GM19351 (cell line): ENCODE data around the gene OR2W1.

ENCODE experiments used
- ATAC-seq: cut with Tn5 transposase; IDR thresholded peaks from one replicate; pipeline ENCODE4 v1.9.1; 2021; ENCODE audit warnings: mild to moderate bottlenecking, moderate library complexity; ENCODE audit not compliant: unreplicated experiment

Gene OR2W1

DNA sequence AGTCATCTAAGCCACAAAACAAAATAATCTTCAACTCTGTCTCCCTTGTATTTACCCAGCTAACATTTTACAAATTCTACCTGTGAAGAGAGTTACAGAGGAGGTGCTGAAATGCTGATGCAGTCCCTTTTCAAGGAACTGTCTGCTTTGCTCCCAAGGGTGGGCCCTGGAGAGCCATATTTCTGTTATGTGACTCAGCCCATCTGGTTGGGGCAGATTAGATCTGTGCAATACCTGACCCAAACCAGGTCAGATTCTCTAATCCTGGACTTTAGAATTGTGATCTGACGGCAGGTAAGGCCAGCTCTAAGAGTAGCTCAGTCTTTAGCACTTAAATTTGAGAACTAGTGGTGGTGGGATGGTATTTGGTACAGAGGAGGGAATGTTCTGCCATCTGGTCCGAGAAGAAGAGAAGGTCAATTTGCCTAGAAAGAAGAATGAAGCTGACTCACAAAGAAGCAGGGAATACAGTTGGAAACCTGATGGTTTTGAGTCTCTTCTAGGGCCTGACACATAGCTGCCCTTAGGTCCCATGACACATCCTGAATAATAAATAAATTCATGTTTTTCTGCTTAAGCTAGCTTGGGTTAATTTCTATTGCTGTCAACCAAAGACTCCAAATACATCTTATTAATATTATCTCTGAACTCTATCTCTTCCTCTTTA lies 48.0 kb downstream of the OR2W1 start:
- no peak for ATAC-seq

DNA sequence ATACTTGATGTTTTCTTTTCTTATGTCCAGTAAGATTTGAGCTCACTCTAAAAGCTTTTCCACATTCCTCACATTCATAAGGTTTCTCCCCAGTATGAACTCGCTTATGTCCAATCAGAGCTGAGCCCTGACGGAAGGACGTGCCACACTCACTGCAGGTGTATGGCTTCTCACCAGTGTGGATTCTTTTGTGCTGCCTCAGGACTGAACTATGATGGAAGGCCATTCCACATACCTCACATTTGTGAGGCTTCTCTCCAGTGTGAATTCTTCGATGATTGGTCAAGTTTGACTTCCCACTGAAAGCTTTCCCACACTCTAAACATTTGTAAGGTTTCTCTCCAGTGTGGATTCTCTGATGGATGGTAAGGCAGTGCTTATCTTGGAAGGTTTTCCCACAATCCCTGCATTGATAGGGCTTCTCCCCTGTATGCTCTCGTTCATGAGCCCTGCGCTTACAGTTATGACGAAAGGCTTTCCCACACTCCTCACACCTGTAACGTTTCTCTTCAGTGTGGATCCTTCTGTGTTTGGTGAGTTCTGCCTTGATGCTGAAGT lies 49.8 kb downstream of the OR2W1 start:
- ATAC-seq, result no peak
